NCI-H1436 treated with DMSO at 0.1 percent for 48 hours (cell line): ENCODE data around the gene DDX41.

Experiments
- DNase-seq: peaks from one replicate; lab custom pipeline; 2025; lab: John Stamatoyannopoulos, UW

Gene DDX41

GRCh38 chr5:177468685-177469628 lies 47.8 kb downstream of the DDX41 start:
- DNase-seq: no peak

GRCh38 chr5:177468329-177468684 lies 48.5 kb downstream of the DDX41 start:
- no peak for DNase-seq

- no peak for DNase-seq
Measured at GRCh38 chr5:177467436-177467835, 49.3 kb downstream of the DDX41 start.

GRCh38 chr5:177466861-177467260 lies 49.9 kb downstream of the DDX41 start:
- DNase-seq: no peak

GRCh38 chr5:177465044-177465443 lies 51.7 kb downstream of the DDX41 start:
- no peak for DNase-seq

GRCh38 chr5:177462021-177462670 lies 54.6 kb downstream of the DDX41 start:
- DNase-seq: no peak
